HCT116 (cell line): ENCODE results near the gene DDX18. TPM values are rescaled to one million over a fixed set of nuclear protein-coding genes. Genes with fewer than 3 reads are reported as not detected.

ENCODE experiments used
- ATAC-seq: fragments of 200-7000 bp; cut with Tn5 transposase; 2 replicates; pipeline ENCODE4 v1.9.1; 2020; ENCODE audit warnings: mild to moderate bottlenecking, moderate library complexity
- BruUV-seq: library from RNA; stranded (reverse); fragments of 400-500 nt; replicated peaks from 2 replicates; lab custom pipeline; 2021; lab: Mats Ljungman, UMichigan
- CTCF ChIA-PET: fragments of 300-600 bp; sonication (Branson Sonifier 250); formaldehyde crosslinking; loops from one replicate; lab custom pipeline; 2021; ENCODE audit warnings: antibody characterized with exemption; lab: Charles Lee
- POLR2A ChIA-PET: fragments of 300-600, 350-600 bp; sonication (Branson Sonifier 250); formaldehyde crosslinking; loops from one replicate; lab custom pipeline; 2021; ENCODE audit warnings: antibody characterized with exemption; lab: Charles Lee
- RAD21 ChIA-PET, 2 experiments: fragments of 300-600 bp; sonication (Branson Sonifier 250); formaldehyde crosslinking; loops; one replicate each; lab custom pipeline; 2023; ENCODE audit warnings: low total read pairs in 2 of 2; ENCODE audit not compliant: uncharacterized antibody in 2 of 2, unreplicated experiment in 2 of 2, low non-redundant PET in 1 of 2; lab: Charles Lee
- DNase-seq: peaks from one replicate; pipeline ENCODE4 v3.0.0-alpha.2; 2010; ENCODE audit warnings: low read depth, low spot score
- H2AFZ ChIP-seq: fragments of 200-600 bp; shearing (Covaris generic), sonication (generic); 2 replicates; pipeline ENCODE4 v1.6.1; 2017; ENCODE audit warnings: low read depth, mixed run types, mixed read lengths, antibody characterized with exemption, low read length; ENCODE audit not compliant: poor library complexity, severe bottlenecking
- H3K27ac ChIP-seq: 2 replicates; pipeline ENCODE4 v1.5.1; 2012; ENCODE audit warnings: low read depth, low read length
- H3K27me3 ChIP-seq: fragments of 200-600 bp; sonication (generic); 2 replicates; pipeline ENCODE4 v1.6.1; 2016; ENCODE audit warnings: mixed run types, low read length, mixed read lengths; ENCODE audit not compliant: insufficient read depth
- H3K36me3 ChIP-seq, 2 experiments: fragments of 200-500 bp in 1 of 2; fragments of 200-600 bp in 1 of 2; sonication (Bioruptor generic) in 1 of 2; sonication (generic) in 1 of 2; 2 replicates each; pipeline versions ENCODE4 v1.5.1 to v1.6.1; 2014 to 2016; ENCODE audit warnings: low read length in 2 of 2, inconsistent platforms in 1 of 2, mixed read lengths in 1 of 2, mixed run types in 1 of 2; ENCODE audit not compliant: insufficient read depth in 2 of 2, control insufficient read depth in 1 of 2
- H3K4me1 ChIP-seq, 2 experiments: fragments of 200-600 bp in 1 of 2; sonication (generic) in 1 of 2; 2 replicates each; pipeline versions ENCODE4 v1.5.1 to v1.6.1; 2012 to 2017; ENCODE audit warnings: low read length in 2 of 2, inconsistent platforms in 1 of 2, mild to moderate bottlenecking in 1 of 2, mixed read lengths in 1 of 2, mixed run types in 1 of 2, moderate library complexity in 1 of 2; ENCODE audit not compliant: insufficient read depth in 2 of 2, control insufficient read depth in 1 of 2
- H3K4me2 ChIP-seq: fragments of 200-600 bp; sonication (generic); 2 replicates; pipeline ENCODE4 v1.6.1; 2017; ENCODE audit warnings: mixed run types, low read length, mixed read lengths
- H3K4me3 ChIP-seq, 2 experiments: fragments of 200-600 bp in 1 of 2; sonication (generic) in 1 of 2; replicated peaks in 1 of 2; 2 replicates each; pipeline ENCODE4 v1.5.1; 2011 to 2016; ENCODE audit warnings: low read length in 2 of 2, control low read depth in 1 of 2, low read depth in 1 of 2, mild to moderate bottlenecking in 1 of 2, mixed read lengths in 1 of 2, mixed run types in 1 of 2
- H3K79me2 ChIP-seq: fragments of 200-600 bp; sonication (generic); 2 replicates; pipeline ENCODE4 v1.6.1; 2017; ENCODE audit warnings: mild to moderate bottlenecking, mixed run types, low read length, moderate library complexity, mixed read lengths; ENCODE audit not compliant: insufficient read depth
- H3K9ac ChIP-seq: fragments of 200-600 bp; sonication (generic); 2 replicates; pipeline ENCODE4 v1.6.1; 2016; ENCODE audit warnings: low read length, mixed read lengths
- H3K9me2 ChIP-seq: fragments of 200-600 bp; sonication (generic), shearing (Covaris generic); 2 replicates; pipeline ENCODE4 v1.6.1; 2017; ENCODE audit warnings: mixed run types, mild to moderate bottlenecking, moderate library complexity; ENCODE audit not compliant: insufficient read depth
- H3K9me3 ChIP-seq, 2 experiments: fragments of 200-500 bp in 1 of 2; fragments of 200-600 bp in 1 of 2; sonication (Bioruptor generic) in 1 of 2; sonication (generic) in 1 of 2; 2 replicates each; pipeline ENCODE4 v1.6.1; 2014 to 2017; ENCODE audit warnings: low read length in 2 of 2, mixed read lengths in 2 of 2, inconsistent platforms in 1 of 2, low read depth in 1 of 2, mild to moderate bottlenecking in 1 of 2, mixed run types in 1 of 2, moderate library complexity in 1 of 2; ENCODE audit not compliant: control insufficient read depth in 1 of 2, insufficient read depth in 1 of 2
- H4K20me1 ChIP-seq: fragments of 200-600 bp; sonication (generic), shearing (Covaris generic); 2 replicates; pipeline ENCODE4 v1.6.1; 2017; ENCODE audit warnings: mixed run types, mild to moderate bottlenecking, moderate library complexity; ENCODE audit not compliant: insufficient read depth
- CBX3 ChIP-seq: IDR thresholded peaks from 2 replicates; pipeline ENCODE4 v1.6.1; 2012; ENCODE audit warnings: low read depth
- CEBPB ChIP-seq: IDR thresholded peaks from 2 replicates; pipeline ENCODE4 v1.6.1; 2012; ENCODE audit warnings: low read depth
- EGR1 ChIP-seq: IDR thresholded peaks from 2 replicates; pipeline ENCODE4 v1.6.1; 2012; ENCODE audit warnings: low read depth
- ELF1 ChIP-seq: IDR thresholded peaks from 2 replicates; pipeline ENCODE4 v1.6.1; 2012; ENCODE audit warnings: low read depth, borderline replicate concordance
- EZH2 ChIP-seq: fragments of 200-600 bp; sonication (generic); IDR thresholded peaks from 2 replicates; pipeline ENCODE4 v1.6.1; 2017; ENCODE audit warnings: antibody characterized with exemption, mixed run types
- EZH2phosphoT487 ChIP-seq: fragments of 200-600 bp; IDR thresholded peaks from 2 replicates; pipeline ENCODE4 v1.6.1; 2018; ENCODE audit warnings: antibody characterized with exemption, borderline replicate concordance
- FOSL1 ChIP-seq: IDR thresholded peaks from 2 replicates; pipeline ENCODE4 v1.6.1; 2012; ENCODE audit warnings: low read depth
- JUND ChIP-seq: IDR thresholded peaks from 2 replicates; pipeline ENCODE4 v1.6.1; 2012
- POLR2A ChIP-seq: IDR thresholded peaks from 2 replicates; pipeline ENCODE4 v1.7.0; 2011; ENCODE audit warnings: borderline replicate concordance; ENCODE audit not compliant: insufficient read depth, insufficient read length; ENCODE audit errors: extremely low read depth
- POLR2AphosphoS5 ChIP-seq: IDR thresholded peaks from 2 replicates; pipeline ENCODE4 v1.6.1; 2011; ENCODE audit warnings: mild to moderate bottlenecking, low read depth, low read length, moderate library complexity
- RAD21 ChIP-seq: IDR thresholded peaks from 2 replicates; pipeline ENCODE4 v1.6.1; 2012; ENCODE audit warnings: low read depth, mild to moderate bottlenecking
- SRF ChIP-seq: IDR thresholded peaks from 2 replicates; pipeline ENCODE4 v1.6.1; 2012; ENCODE audit warnings: low read depth
- TCF7L2 ChIP-seq: IDR thresholded peaks from 2 replicates; pipeline ENCODE4 v1.7.0; 2011; ENCODE audit warnings: borderline replicate concordance, inconsistent platforms; ENCODE audit not compliant: insufficient read depth, insufficient read length; ENCODE audit errors: extremely low read depth
- YY1 ChIP-seq: IDR thresholded peaks from 2 replicates; pipeline ENCODE4 v1.6.1; 2011; ENCODE audit warnings: low read length, low read depth, moderate library complexity, mild to moderate bottlenecking; ENCODE audit not compliant: insufficient replicate concordance; ENCODE audit errors: extremely low read depth
- ZNF274 ChIP-seq: fragments of 200-500 bp; sonication (Bioruptor generic); IDR thresholded peaks from 2 replicates; pipeline ENCODE4 v1.6.1; 2014; ENCODE audit warnings: mild to moderate bottlenecking, low read depth, low read length, inconsistent platforms
- intact Hi-C: fragments of 100-400 bp; cut with micrococcal nuclease; formaldehyde crosslinking; loops from 2 replicates; pipeline ENCODE4 v1.10.0; 2022
- total RNA-seq: library from RNA; stranded (reverse); gene quantifications from one replicate; pipeline ENCODE4 v1.2.1, GENCODE V29; 2021; ENCODE audit not compliant: unreplicated experiment
- TF ChIP-seq, protein P1 (sequence below): IDR thresholded peaks from 2 replicates; pipeline ENCODE4 v1.6.1; 2012; ENCODE audit warnings: low read depth
- TF ChIP-seq, protein P2 (sequence below): IDR thresholded peaks from 2 replicates; pipeline ENCODE4 v1.6.1; 2012
- TF ChIP-seq, protein P3 (sequence below): IDR thresholded peaks from 2 replicates; pipeline ENCODE4 v1.6.1; 2012
- TF ChIP-seq, protein P4 (sequence below), 3 experiments: fragments of 200-600 bp in 1 of 3; sonication (generic) in 1 of 3; IDR thresholded peaks in 2 of 3; conservative IDR thresholded peaks in 1 of 3; 2 replicates each; pipeline ENCODE4 v1.5.1; 2012 to 2017; ENCODE audit warnings: low read depth in 2 of 3, low read length in 2 of 3, antibody characterized with exemption in 1 of 3, borderline replicate concordance in 1 of 3, control low read depth in 1 of 3, mild to moderate bottlenecking in 1 of 3, mixed read lengths in 1 of 3, mixed run types in 1 of 3, moderate library complexity in 1 of 3; ENCODE audit not compliant: insufficient read depth in 1 of 3
- TF ChIP-seq, protein P5 (sequence below): IDR thresholded peaks from 2 replicates; pipeline ENCODE4 v1.6.1; 2011; ENCODE audit warnings: mild to moderate bottlenecking, low read length, moderate library complexity; ENCODE audit not compliant: insufficient replicate concordance; ENCODE audit errors: extremely low read depth

Gene DDX18
- total RNA-seq, 1 experiment from 2014 or later: 99.7 TPM

DNA sequence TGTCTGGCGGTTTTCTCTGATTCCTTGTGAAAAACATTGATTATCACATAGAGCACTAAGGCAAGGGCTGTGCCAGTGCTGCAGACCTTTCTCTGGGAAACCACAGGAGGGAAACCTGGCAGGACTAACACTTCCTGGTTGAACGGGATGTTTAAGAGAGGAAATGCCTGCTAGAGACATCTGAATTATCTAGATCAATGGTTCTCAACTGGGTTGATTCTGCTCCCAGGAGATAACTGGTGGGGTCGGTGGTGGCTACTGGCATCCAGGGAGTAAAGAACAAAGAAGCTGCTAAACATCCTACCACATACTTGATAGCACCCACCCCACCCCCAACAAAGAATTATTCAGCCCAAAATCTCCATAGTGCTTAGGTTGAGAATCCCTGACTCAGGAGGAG lies 37.5 kb downstream of the DDX18 start:
- no peak for TF ChIP-seq FOSL1
- no peak for TF ChIP-seq POLR2AphosphoS5
- TF ChIP-seq JUND: no peak
- TF ChIP-seq RAD21: no peak
- TF ChIP-seq ELF1: no peak
- no peak for TF ChIP-seq CEBPB
- TF ChIP-seq ZNF274: no peak
- TF ChIP-seq CBX3: no peak
- no peak for TF ChIP-seq EZH2
- TF ChIP-seq, protein P1, sequence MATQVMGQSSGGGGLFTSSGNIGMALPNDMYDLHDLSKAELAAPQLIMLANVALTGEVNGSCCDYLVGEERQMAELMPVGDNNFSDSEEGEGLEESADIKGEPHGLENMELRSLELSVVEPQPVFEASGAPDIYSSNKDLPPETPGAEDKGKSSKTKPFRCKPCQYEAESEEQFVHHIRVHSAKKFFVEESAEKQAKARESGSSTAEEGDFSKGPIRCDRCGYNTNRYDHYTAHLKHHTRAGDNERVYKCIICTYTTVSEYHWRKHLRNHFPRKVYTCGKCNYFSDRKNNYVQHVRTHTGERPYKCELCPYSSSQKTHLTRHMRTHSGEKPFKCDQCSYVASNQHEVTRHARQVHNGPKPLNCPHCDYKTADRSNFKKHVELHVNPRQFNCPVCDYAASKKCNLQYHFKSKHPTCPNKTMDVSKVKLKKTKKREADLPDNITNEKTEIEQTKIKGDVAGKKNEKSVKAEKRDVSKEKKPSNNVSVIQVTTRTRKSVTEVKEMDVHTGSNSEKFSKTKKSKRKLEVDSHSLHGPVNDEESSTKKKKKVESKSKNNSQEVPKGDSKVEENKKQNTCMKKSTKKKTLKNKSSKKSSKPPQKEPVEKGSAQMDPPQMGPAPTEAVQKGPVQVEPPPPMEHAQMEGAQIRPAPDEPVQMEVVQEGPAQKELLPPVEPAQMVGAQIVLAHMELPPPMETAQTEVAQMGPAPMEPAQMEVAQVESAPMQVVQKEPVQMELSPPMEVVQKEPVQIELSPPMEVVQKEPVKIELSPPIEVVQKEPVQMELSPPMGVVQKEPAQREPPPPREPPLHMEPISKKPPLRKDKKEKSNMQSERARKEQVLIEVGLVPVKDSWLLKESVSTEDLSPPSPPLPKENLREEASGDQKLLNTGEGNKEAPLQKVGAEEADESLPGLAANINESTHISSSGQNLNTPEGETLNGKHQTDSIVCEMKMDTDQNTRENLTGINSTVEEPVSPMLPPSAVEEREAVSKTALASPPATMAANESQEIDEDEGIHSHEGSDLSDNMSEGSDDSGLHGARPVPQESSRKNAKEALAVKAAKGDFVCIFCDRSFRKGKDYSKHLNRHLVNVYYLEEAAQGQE: no peak
- no peak for TF ChIP-seq POLR2A
- no peak for TF ChIP-seq EZH2phosphoT487
- TF ChIP-seq, protein P2, sequence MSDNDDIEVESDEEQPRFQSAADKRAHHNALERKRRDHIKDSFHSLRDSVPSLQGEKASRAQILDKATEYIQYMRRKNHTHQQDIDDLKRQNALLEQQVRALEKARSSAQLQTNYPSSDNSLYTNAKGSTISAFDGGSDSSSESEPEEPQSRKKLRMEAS: no peak
- no peak for TF ChIP-seq SRF
- TF ChIP-seq, protein P3, sequence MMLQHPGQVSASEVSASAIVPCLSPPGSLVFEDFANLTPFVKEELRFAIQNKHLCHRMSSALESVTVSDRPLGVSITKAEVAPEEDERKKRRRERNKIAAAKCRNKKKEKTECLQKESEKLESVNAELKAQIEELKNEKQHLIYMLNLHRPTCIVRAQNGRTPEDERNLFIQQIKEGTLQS: no peak
- no peak for TF ChIP-seq YY1
- TF ChIP-seq, protein P4, sequence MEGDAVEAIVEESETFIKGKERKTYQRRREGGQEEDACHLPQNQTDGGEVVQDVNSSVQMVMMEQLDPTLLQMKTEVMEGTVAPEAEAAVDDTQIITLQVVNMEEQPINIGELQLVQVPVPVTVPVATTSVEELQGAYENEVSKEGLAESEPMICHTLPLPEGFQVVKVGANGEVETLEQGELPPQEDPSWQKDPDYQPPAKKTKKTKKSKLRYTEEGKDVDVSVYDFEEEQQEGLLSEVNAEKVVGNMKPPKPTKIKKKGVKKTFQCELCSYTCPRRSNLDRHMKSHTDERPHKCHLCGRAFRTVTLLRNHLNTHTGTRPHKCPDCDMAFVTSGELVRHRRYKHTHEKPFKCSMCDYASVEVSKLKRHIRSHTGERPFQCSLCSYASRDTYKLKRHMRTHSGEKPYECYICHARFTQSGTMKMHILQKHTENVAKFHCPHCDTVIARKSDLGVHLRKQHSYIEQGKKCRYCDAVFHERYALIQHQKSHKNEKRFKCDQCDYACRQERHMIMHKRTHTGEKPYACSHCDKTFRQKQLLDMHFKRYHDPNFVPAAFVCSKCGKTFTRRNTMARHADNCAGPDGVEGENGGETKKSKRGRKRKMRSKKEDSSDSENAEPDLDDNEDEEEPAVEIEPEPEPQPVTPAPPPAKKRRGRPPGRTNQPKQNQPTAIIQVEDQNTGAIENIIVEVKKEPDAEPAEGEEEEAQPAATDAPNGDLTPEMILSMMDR (IDR thresholded peaks at IDR 0.05 in 2 of 3, conservative IDR thresholded peaks at IDR 0.05 in 1 of 3; ENCODE audit: borderline replicate concordance in 1 of 3, insufficient read depth in 1 of 3, low read depth in 2 of 3, low read length in 2 of 3): no peak
- no peak for TF ChIP-seq TCF7L2
- no peak for TF ChIP-seq EGR1
- TF ChIP-seq, protein P5, sequence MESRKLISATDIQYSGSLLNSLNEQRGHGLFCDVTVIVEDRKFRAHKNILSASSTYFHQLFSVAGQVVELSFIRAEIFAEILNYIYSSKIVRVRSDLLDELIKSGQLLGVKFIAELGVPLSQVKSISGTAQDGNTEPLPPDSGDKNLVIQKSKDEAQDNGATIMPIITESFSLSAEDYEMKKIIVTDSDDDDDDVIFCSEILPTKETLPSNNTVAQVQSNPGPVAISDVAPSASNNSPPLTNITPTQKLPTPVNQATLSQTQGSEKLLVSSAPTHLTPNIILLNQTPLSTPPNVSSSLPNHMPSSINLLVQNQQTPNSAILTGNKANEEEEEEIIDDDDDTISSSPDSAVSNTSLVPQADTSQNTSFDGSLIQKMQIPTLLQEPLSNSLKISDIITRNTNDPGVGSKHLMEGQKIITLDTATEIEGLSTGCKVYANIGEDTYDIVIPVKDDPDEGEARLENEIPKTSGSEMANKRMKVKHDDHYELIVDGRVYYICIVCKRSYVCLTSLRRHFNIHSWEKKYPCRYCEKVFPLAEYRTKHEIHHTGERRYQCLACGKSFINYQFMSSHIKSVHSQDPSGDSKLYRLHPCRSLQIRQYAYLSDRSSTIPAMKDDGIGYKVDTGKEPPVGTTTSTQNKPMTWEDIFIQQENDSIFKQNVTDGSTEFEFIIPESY: no peak
- Histone ChIP-seq H3K4me2 (no peak overlapping the region), H2AFZ (no peak overlapping the region), H3K4me3 (no peak overlapping the region), H3K9me3 (no peaks in the 10 kb centered on the region), H3K9ac (no peak overlapping the region), H3K79me2 (no peaks in the 10 kb centered on the region), H3K27me3 (0 out of 2 replicates have a peak, but pooled peaks cover 11% of the 10 kb centered on the region), H4K20me1 (no peaks in the 10 kb centered on the region), H3K4me1 (peaks cover 6 to 13% of the 10 kb centered on the region in 2 experiments), H3K9me2 (no peaks in the 10 kb centered on the region), H3K27ac (no peak overlapping the region), H3K36me3 (no peaks in the 10 kb centered on the region)
- no TSS peak for BruUV-seq
- DNase-seq: no peak
- ATAC-seq: no peak
- intact Hi-C loops: no loop called here
- CTCF ChIA-PET: no interaction called here
- POLR2A ChIA-PET: no interaction called here
- RAD21 ChIA-PET: no interaction called here
